ENCODE results near the gene ALOX12B. TPM values are rescaled to one million over a fixed set of nuclear protein-coding genes. Genes with fewer than 3 reads are reported as not detected.

Gene ALOX12B
- total and polyA plus RNA-seq, 2 of the 8 experiments (the other 6 are each of a cell fraction or from before 2014, with no cell fraction given), result 0.86 TPM; not detected in 1

DNA sequence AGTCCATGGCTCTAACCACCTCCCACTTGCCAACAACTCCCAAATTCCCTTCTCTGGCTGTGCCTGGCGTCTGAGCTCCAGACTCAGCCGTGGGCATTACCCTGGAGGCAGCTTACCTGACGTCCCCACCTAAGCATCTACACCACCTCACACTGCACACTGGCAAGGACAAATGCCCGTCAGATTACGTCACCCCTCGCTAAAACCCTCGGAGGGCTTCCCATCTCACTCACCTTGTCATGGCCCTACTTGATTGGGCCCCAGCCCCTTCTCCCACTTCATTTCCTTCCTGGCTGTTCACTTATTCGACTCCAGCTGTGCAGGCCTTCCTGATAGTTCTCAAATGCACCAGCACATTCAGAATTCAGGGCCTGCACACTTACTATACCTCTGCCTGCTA, 17.4 kb upstream of the ALOX12B start:
- Histone ChIP-seq H3K14ac (ENCODE audit: insufficient read length) (no peak overlapping the region), H4K8ac (ENCODE audit: extremely low read depth, insufficient read depth, low read length) (no peak overlapping the region), H3K27me3 (replicated peaks in 1 of 4; ENCODE audit: control insufficient read depth in 3 of 4, extremely low read depth in 1 of 4, insufficient read depth in 3 of 4, low read length in 3 of 4) (peaks cover 0 to 18% (median 15%) of the 10 kb centered on the region in 4 experiments; a peak in 6 of 7 replicates), H2BK20ac (ENCODE audit: low read length) (no peak overlapping the region), H3K4me1 (replicated peaks in 1 of 4; ENCODE audit: control insufficient read depth in 3 of 4, insufficient read depth in 4 of 4, low read length in 3 of 4) (peaks cover 0 to 7% (median under 1%) of the 10 kb centered on the region in 4 experiments; a peak in 4 of 7 replicates), H2AFZ (ENCODE audit: low read length) (no peak overlapping the region), H3K27ac (ENCODE audit: low read depth, low read length) (no peak overlapping the region), H3K79me1 (ENCODE audit: low read depth, low read length) (no peaks in the 10 kb centered on the region), H2BK15ac (ENCODE audit: low read length) (no peak overlapping the region), H3K56ac (replicated peaks; ENCODE audit: insufficient read length, low read depth, low read length) (no peak overlapping the region), H4K91ac (replicated peaks; ENCODE audit: insufficient read length, low read length) (no peak overlapping the region), H3K79me2 (ENCODE audit: control insufficient read depth in 1 of 2, insufficient read depth in 2 of 2, low read length in 2 of 2) (no peaks in the 10 kb centered on the region), H3K18ac (ENCODE audit: extremely low read depth, low read length) (no peak overlapping the region), H2BK120ac (replicated peaks; ENCODE audit: low read depth, low read length) (no peak overlapping the region), H3K23me2 (ENCODE audit: low read depth, low read length) (peaks cover 3% of the 10 kb centered on the region; the same call in 1 of the 2 replicates), H2AK5ac (ENCODE audit: low read depth, low read length) (no peak overlapping the region), H3K36me3 (ENCODE audit: control insufficient read depth in 2 of 4, insufficient read depth in 4 of 4, low read length in 3 of 4) (no peaks in the 10 kb centered on the region), H3K9me3 (ENCODE audit: insufficient read depth in 2 of 2, low read depth in 1 of 2, low read length in 1 of 2) (no peaks in the 10 kb centered on the region), H4K5ac (ENCODE audit: insufficient read length, low read depth, low read length) (no peak overlapping the region), H3K4ac (replicated peaks; ENCODE audit: insufficient read length, low read depth, low read length) (no peak overlapping the region), H3K4me3 (ENCODE audit: extremely low read depth in 1 of 4, insufficient read depth in 2 of 4, low read depth in 3 of 4, low read length in 4 of 4) (no peak overlapping the region), H3K4me2 (ENCODE audit: insufficient read depth in 1 of 2, low read depth in 2 of 2, low read length in 2 of 2) (no peak overlapping the region), H2BK12ac (ENCODE audit: low read depth, low read length) (no peak overlapping the region), H3K23ac (ENCODE audit: insufficient read length) (no peak overlapping the region), H2BK5ac (ENCODE audit: low read depth, low read length) (no peak overlapping the region), H3K9ac (replicated peaks in 1 of 4; ENCODE audit: extremely low read depth in 1 of 4, low read depth in 3 of 4, low read length in 3 of 4) (no peak overlapping the region), H4K20me1 (replicated peaks in 1 of 2; ENCODE audit: control insufficient read depth in 1 of 2, insufficient read depth in 2 of 2, low read length in 2 of 2) (no peaks in the 10 kb centered on the region)
- ChIA-PET CTCF (ENCODE audit: partially characterized antibody) (interaction anchor here (0.5 to 23.3 kb wide), 8 partner anchors 9 to 83 kb away, joined by 3 to 501 read pairs (median 22); partner anchors contain the start of genes ALOX12B and ALOXE3), POLR2A (ENCODE audit: partially characterized antibody) (interaction anchor here (1.2 kb wide), 1 partner anchor 13 kb away, joined by 4 read pairs; no protein-coding TSS in a partner anchor)
- 77% methylated on average over 8 of the region's 8 CpGs; no CpG with 5 or more reads in 1 of the 2 experiments for WGBS, 2 experiments (ENCODE audit: extremely low coverage in 1 of 2, insufficient coverage in 1 of 2, insufficient read length in 1 of 2, insufficient replicate concordance in 2 of 2, low coverage in 1 of 2, low lambda C conversion rate in 2 of 2, missing lambda C conversion rate in 1 of 2)
- FAIRE-seq (no peak), DNase-seq (ENCODE audit: low read depth in 1 of 2, low spot score in 2 of 2) (no peak)
- TF ChIP-seq RFX5 (IDR thresholded peaks at IDR 0.05; ENCODE audit: borderline replicate concordance, low read depth, low read length) (no peak), GABPA (IDR thresholded peaks at IDR 0.05; ENCODE audit: borderline replicate concordance, insufficient read depth, low read length) (no peak), ZNF274 (IDR thresholded peaks at IDR 0.05; ENCODE audit: borderline replicate concordance, extremely low read depth, low read length) (no peak), JUND (IDR thresholded peaks at IDR 0.05; ENCODE audit: low read length) (no peak), EZH2 (IDR thresholded peaks at IDR 0.05; ENCODE audit: low read depth, low read length, severe bottlenecking) (no peak), TBP (IDR thresholded peaks at IDR 0.05; ENCODE audit: low read depth, low read length) (no peak), CHD1 (IDR thresholded peaks at IDR 0.05; ENCODE audit: low read depth, low read length) (no peak), SUZ12 (IDR thresholded peaks at IDR 0.05; ENCODE audit: low read length) (no peak)
- TF ChIP-seq, protein P1, sequence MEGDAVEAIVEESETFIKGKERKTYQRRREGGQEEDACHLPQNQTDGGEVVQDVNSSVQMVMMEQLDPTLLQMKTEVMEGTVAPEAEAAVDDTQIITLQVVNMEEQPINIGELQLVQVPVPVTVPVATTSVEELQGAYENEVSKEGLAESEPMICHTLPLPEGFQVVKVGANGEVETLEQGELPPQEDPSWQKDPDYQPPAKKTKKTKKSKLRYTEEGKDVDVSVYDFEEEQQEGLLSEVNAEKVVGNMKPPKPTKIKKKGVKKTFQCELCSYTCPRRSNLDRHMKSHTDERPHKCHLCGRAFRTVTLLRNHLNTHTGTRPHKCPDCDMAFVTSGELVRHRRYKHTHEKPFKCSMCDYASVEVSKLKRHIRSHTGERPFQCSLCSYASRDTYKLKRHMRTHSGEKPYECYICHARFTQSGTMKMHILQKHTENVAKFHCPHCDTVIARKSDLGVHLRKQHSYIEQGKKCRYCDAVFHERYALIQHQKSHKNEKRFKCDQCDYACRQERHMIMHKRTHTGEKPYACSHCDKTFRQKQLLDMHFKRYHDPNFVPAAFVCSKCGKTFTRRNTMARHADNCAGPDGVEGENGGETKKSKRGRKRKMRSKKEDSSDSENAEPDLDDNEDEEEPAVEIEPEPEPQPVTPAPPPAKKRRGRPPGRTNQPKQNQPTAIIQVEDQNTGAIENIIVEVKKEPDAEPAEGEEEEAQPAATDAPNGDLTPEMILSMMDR (IDR thresholded peaks at IDR 0.05; ENCODE audit: control extremely low read depth in 1 of 3, insufficient read depth in 1 of 3, low read depth in 1 of 3, low read length in 3 of 3), result no peak
- TF ChIP-seq, protein P2, sequence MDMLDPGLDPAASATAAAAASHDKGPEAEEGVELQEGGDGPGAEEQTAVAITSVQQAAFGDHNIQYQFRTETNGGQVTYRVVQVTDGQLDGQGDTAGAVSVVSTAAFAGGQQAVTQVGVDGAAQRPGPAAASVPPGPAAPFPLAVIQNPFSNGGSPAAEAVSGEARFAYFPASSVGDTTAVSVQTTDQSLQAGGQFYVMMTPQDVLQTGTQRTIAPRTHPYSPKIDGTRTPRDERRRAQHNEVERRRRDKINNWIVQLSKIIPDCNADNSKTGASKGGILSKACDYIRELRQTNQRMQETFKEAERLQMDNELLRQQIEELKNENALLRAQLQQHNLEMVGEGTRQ (IDR thresholded peaks at IDR 0.05; ENCODE audit: low read length), result no peak
